KOPT-K1 (cell line): Measurements from ENCODE around the gene C11orf42.

Experiments
- H3K27ac ChIP-seq: fragments of 200-600 bp; sonication (generic); 2 replicates; pipeline ENCODE4 v1.5.1; 2016; ENCODE audit warnings: antibody characterized with exemption, mild to moderate bottlenecking, low read depth, low read length; ENCODE audit not compliant: poor library complexity, severe bottlenecking
- H3K36me3 ChIP-seq: fragments of 200-600 bp; sonication (generic); 2 replicates; pipeline ENCODE4 v1.5.1; 2017; ENCODE audit warnings: antibody characterized with exemption, mild to moderate bottlenecking, low read length, moderate library complexity; ENCODE audit not compliant: insufficient read depth
- H3K9me3 ChIP-seq: fragments of 200-600 bp; sonication (generic); 2 replicates; pipeline ENCODE4 v1.5.1; 2017; ENCODE audit warnings: antibody characterized with exemption, low read length, mild to moderate bottlenecking; ENCODE audit not compliant: insufficient read depth, poor library complexity, severe bottlenecking

C11orf42 gene

GRCh38 chr11:6205366-6205765, at the start of gene C11orf42:
Gene C11orf42, plus strand, starts transcription at chr11:6205557. Its CDS starts 59 bp downstream, at chr11:6205616.
- Histone ChIP-seq H3K36me3 (peaks cover 30% of the 10 kb centered on the region), H3K27ac (no peak within 1 kb of the TSS), H3K9me3 (no peaks in the 10 kb centered on the region)

- H3K27ac ChIP-seq, result no peak overlapping the region
- H3K36me3 ChIP-seq, result no peaks in the 10 kb centered on the region
- H3K9me3 ChIP-seq, result no peaks in the 10 kb centered on the region
These were observed 48.6 kb upstream of the C11orf42 start for GRCh38 chr11:6156628-6157359.

GRCh38 chr11:6170226-6170625, 35.1 kb upstream of the C11orf42 start, which contains the start of gene OR52B2:
Gene OR52B2, minus strand, starts transcription at chr11:6170326. Its CDS starts 0 bp downstream, at chr11:6170326.
- H3K36me3 ChIP-seq, result no peaks in the 10 kb centered on the region
- H3K9me3 ChIP-seq, result peaks cover 2% of the 10 kb centered on the region
- no peak within 1 kb of the TSS for H3K27ac ChIP-seq

- no peaks in the 10 kb centered on the region for H3K36me3 ChIP-seq
- H3K9me3 ChIP-seq, result no peaks in the 10 kb centered on the region
- H3K27ac ChIP-seq, result no peak overlapping the region
These were observed 29.9 kb upstream of the C11orf42 start for GRCh38 chr11:6175440-6175839.

GRCh38 chr11:6191742-6192141, 13.6 kb upstream of the C11orf42 start:
- no peaks in the 10 kb centered on the region for H3K36me3 ChIP-seq
- no peaks in the 10 kb centered on the region for H3K9me3 ChIP-seq
- no peak overlapping the region for H3K27ac ChIP-seq

- H3K36me3 ChIP-seq, result no peaks in the 10 kb centered on the region
- H3K9me3 ChIP-seq, result no peaks in the 10 kb centered on the region
- no peak overlapping the region for H3K27ac ChIP-seq
These were observed 11.2 kb upstream of the C11orf42 start for GRCh38 chr11:6194065-6194581.

GRCh38 chr11:6196396-6196795, 9.0 kb upstream of the C11orf42 start:
- Histone ChIP-seq H3K9me3 (no peaks in the 10 kb centered on the region), H3K27ac (no peak overlapping the region), H3K36me3 (no peaks in the 10 kb centered on the region)

- H3K36me3 ChIP-seq, result no peaks in the 10 kb centered on the region
- no peak overlapping the region for H3K27ac ChIP-seq
- no peaks in the 10 kb centered on the region for H3K9me3 ChIP-seq
These were observed 7.7 kb upstream of the C11orf42 start for GRCh38 chr11:6197466-6198200.

GRCh38 chr11:6199174-6199810, 6.1 kb upstream of the C11orf42 start, which contains the start of gene OR52W1:
Gene OR52W1, plus strand, starts transcription at chr11:6199224. Its CDS starts 0 bp downstream, at chr11:6199224.
- H3K27ac ChIP-seq, result no peak within 1 kb of the TSS
- H3K9me3 ChIP-seq, result no peaks in the 10 kb centered on the region
- no peaks in the 10 kb centered on the region for H3K36me3 ChIP-seq

- peaks cover 9% of the 10 kb centered on the region; the same call in 1 of the 2 replicates for H3K36me3 ChIP-seq
- H3K9me3 ChIP-seq, result no peaks in the 10 kb centered on the region
- no peak overlapping the region for H3K27ac ChIP-seq
These were observed 4.4 kb upstream of the C11orf42 start for GRCh38 chr11:6200975-6201374.

- Histone ChIP-seq H3K27ac (no peak overlapping the region), H3K9me3 (no peaks in the 10 kb centered on the region), H3K36me3 (peaks cover 10% of the 10 kb centered on the region; the same call in 1 of the 2 replicates)
These were observed 3.9 kb upstream of the C11orf42 start for GRCh38 chr11:6201481-6201880.

GRCh38 chr11:6202041-6202440, 3.3 kb upstream of the C11orf42 start:
- Histone ChIP-seq H3K27ac (no peak overlapping the region), H3K9me3 (no peaks in the 10 kb centered on the region), H3K36me3 (peaks cover 13% of the 10 kb centered on the region; the same call in 1 of the 2 replicates)

GRCh38 chr11:6203327-6203726, 2.0 kb upstream of the C11orf42 start:
- Histone ChIP-seq H3K9me3 (no peaks in the 10 kb centered on the region), H3K27ac (no peak overlapping the region), H3K36me3 (peaks cover 16% of the 10 kb centered on the region; the same call in 1 of the 2 replicates)

GRCh38 chr11:6204706-6205105, 651 bp upstream of the C11orf42 start:
- H3K27ac ChIP-seq, result no peak overlapping the region
- H3K9me3 ChIP-seq, result no peaks in the 10 kb centered on the region
- peaks cover 23% of the 10 kb centered on the region for H3K36me3 ChIP-seq
